ENCODE measurements around the gene EPS8L2. TPM values are rescaled to one million over a fixed set of nuclear protein-coding genes. Genes with fewer than 3 reads are reported as not detected.

EPS8L2 gene
- total and polyA plus RNA-seq, 2 experiments from 2014 or later = 157 to 310 TPM

- no peaks in the 10 kb centered on the region for H3K36me3 ChIP-seq (replicated peaks; ENCODE audit: insufficient read depth, low read depth)
Observed at GRCh38 chr11:680970-681369, 25.1 kb upstream of the EPS8L2 start.

DNA sequence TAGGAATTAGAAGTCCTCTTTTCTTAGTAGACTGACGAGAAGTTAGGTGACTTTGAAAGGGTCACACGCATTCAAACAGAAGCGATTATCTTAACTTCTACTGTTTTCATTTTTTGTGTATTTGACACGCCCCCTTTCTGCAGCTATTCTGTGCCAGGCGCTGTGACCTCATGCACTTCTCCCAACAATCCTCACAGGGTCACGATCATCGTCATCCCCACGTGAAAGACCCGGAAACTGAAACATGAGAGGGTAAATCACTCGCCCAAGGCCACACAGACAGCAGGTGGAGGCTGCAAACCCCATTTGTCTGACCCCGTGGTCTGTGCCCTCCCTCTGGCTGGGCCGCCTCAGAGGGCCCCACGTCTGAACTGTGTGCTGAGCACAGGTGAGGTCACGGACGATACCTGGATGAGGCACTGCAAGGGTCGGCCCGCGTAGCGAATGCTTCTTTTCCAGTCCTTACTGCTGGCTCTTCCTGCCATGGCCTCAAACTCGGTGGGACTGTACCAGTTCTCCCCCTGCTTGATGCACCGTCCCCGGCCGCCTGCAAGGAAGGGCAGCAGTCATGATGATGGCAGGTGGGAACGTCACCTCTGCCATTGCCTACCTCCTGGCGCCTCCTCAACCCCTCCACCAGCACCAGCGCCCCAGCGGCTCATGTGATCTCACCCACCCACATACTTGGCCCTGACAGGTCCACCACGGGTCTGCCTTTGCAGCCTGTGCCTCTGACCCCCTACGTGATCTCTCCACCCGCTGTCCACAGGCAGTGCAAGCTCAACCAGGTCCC is 19.4 kb upstream of the EPS8L2 start:
- WGBS (ENCODE audit: low lambda C conversion rate, missing lambda C conversion rate) = 95% methylated on average over 30 of the region's 30 CpGs
- H3K4me1 ChIP-seq (ENCODE audit: insufficient read depth) = no peaks in the 10 kb centered on the region
- no peak overlapping the region for H3K27ac ChIP-seq
- H3K4me3 ChIP-seq = no peak overlapping the region
- peaks cover 5% of the 10 kb centered on the region for H4K20me1 ChIP-seq (ENCODE audit: insufficient read depth, poor library complexity, severe bottlenecking)
- H3K27me3 ChIP-seq = no peaks in the 10 kb centered on the region
- H3K4me2 ChIP-seq = no peak overlapping the region
- no peak overlapping the region for H2AFZ ChIP-seq
- no peaks in the 10 kb centered on the region for H3K36me3 ChIP-seq (replicated peaks; ENCODE audit: insufficient read depth, low read depth)
- no peak for TF ChIP-seq EZH2 (IDR thresholded peaks at IDR 0.05; ENCODE audit: borderline replicate concordance)
- TF ChIP-seq, protein P1, sequence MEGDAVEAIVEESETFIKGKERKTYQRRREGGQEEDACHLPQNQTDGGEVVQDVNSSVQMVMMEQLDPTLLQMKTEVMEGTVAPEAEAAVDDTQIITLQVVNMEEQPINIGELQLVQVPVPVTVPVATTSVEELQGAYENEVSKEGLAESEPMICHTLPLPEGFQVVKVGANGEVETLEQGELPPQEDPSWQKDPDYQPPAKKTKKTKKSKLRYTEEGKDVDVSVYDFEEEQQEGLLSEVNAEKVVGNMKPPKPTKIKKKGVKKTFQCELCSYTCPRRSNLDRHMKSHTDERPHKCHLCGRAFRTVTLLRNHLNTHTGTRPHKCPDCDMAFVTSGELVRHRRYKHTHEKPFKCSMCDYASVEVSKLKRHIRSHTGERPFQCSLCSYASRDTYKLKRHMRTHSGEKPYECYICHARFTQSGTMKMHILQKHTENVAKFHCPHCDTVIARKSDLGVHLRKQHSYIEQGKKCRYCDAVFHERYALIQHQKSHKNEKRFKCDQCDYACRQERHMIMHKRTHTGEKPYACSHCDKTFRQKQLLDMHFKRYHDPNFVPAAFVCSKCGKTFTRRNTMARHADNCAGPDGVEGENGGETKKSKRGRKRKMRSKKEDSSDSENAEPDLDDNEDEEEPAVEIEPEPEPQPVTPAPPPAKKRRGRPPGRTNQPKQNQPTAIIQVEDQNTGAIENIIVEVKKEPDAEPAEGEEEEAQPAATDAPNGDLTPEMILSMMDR (IDR thresholded peaks at IDR 0.05; ENCODE audit: poor library complexity) = no peak
- TF ChIP-seq EZH2phosphoT487 (IDR thresholded peaks at IDR 0.05; ENCODE audit: low read depth, severe bottlenecking, unreplicated experiment) = no peak
- peaks cover 18% of the 10 kb centered on the region for H3K79me2 ChIP-seq
- H3K9me3 ChIP-seq (ENCODE audit: low read depth) = no peaks in the 10 kb centered on the region
- H3K9me2 ChIP-seq (replicated peaks; ENCODE audit: insufficient read depth) = no peaks in the 10 kb centered on the region
- DNase-seq (ENCODE audit: low spot score) = no peak

More at GRCh38 chr11:680970-681369, 25.1 kb upstream of the EPS8L2 start:
- H4K20me1 ChIP-seq (ENCODE audit: insufficient read depth, poor library complexity, severe bottlenecking) = no peaks in the 10 kb centered on the region
- H3K4me3 ChIP-seq = no peak overlapping the region
- WGBS (ENCODE audit: low lambda C conversion rate, missing lambda C conversion rate) = 94% methylated on average over 13 of the region's 13 CpGs
- H3K4me2 ChIP-seq = no peak overlapping the region
- H3K9me2 ChIP-seq (replicated peaks; ENCODE audit: insufficient read depth) = no peaks in the 10 kb centered on the region
- no peaks in the 10 kb centered on the region for H3K27me3 ChIP-seq
- no peaks in the 10 kb centered on the region for H3K9me3 ChIP-seq (ENCODE audit: low read depth)
- no peak overlapping the region for H3K27ac ChIP-seq
- TF ChIP-seq, protein P1 (IDR thresholded peaks at IDR 0.05; ENCODE audit: poor library complexity) = no peak
- no peak for TF ChIP-seq EZH2 (IDR thresholded peaks at IDR 0.05; ENCODE audit: borderline replicate concordance)
- no peak for TF ChIP-seq EZH2phosphoT487 (IDR thresholded peaks at IDR 0.05; ENCODE audit: low read depth, severe bottlenecking, unreplicated experiment)
- no peaks in the 10 kb centered on the region for H3K4me1 ChIP-seq (ENCODE audit: insufficient read depth)
- H3K79me2 ChIP-seq = no peaks in the 10 kb centered on the region
- no peak overlapping the region for H2AFZ ChIP-seq
- DNase-seq (ENCODE audit: low spot score) = no peak

DNA sequence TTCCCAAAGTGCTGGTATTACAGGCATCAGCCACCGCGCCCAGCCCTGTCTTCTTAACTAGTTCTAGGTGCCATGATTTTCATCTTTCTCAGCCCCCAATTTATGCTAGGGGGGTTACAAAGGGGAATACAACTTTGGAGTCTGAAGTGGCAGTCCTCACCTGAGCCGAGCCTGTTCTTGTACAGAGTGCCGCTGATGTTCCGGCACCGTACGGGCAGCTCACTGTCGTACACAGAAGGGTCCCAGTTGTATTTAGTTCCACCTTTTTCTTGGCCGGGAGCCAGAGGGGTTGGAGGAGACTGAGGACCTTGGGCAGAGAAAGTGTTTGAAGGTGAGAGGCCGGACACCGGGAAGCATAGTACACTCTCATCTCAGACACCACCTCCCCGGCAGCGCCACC is 18.3 kb upstream of the EPS8L2 start:
- no peak overlapping the region for H3K27ac ChIP-seq
- H3K4me3 ChIP-seq = no peak overlapping the region
- peaks cover 29% of the 10 kb centered on the region for H3K79me2 ChIP-seq
- no peak for TF ChIP-seq EZH2 (IDR thresholded peaks at IDR 0.05; ENCODE audit: borderline replicate concordance)
- TF ChIP-seq, protein P1 (IDR thresholded peaks at IDR 0.05; ENCODE audit: poor library complexity) = no peak
- no peak overlapping the region for H2AFZ ChIP-seq
- no peak for DNase-seq (ENCODE audit: low spot score)
- H4K20me1 ChIP-seq (ENCODE audit: insufficient read depth, poor library complexity, severe bottlenecking) = peaks cover 5% of the 10 kb centered on the region
- peaks cover under 1% of the 10 kb centered on the region for H3K4me1 ChIP-seq (ENCODE audit: insufficient read depth)
- no peaks in the 10 kb centered on the region for H3K9me3 ChIP-seq (ENCODE audit: low read depth)
- H3K27me3 ChIP-seq = no peaks in the 10 kb centered on the region
- no peak overlapping the region for H3K4me2 ChIP-seq
- H3K36me3 ChIP-seq (replicated peaks; ENCODE audit: insufficient read depth, low read depth) = no peaks in the 10 kb centered on the region
- WGBS (ENCODE audit: low lambda C conversion rate, missing lambda C conversion rate) = 98% methylated on average over 13 of the region's 13 CpGs
- H3K9me2 ChIP-seq (replicated peaks; ENCODE audit: insufficient read depth) = no peaks in the 10 kb centered on the region

All from hepatocyte (in vitro differentiated cells).